ENCODE results near the gene BAZ1B. TPM values are rescaled to one million over a fixed set of nuclear protein-coding genes. Genes with fewer than 3 reads are reported as not detected.
A peak's percentile ranks its signal among the peaks of the same experiment; 100 is the strongest.

The BAZ1B gene
- total and polyA plus RNA-seq, 9 of the 15 experiments (the other 6 are each of a cell fraction or from before 2014, with no cell fraction given) = 15.0 to 134 (median 79.5) TPM

GRCh38 chr7:73427902-73428787, 93.9 kb downstream of the BAZ1B start (continued):
- TF ChIP-seq BRF2 (IDR thresholded peaks at IDR 0.05; ENCODE audit: borderline replicate concordance, insufficient read depth, insufficient read length) = no peak
- TF ChIP-seq LARP7 (IDR thresholded peaks at IDR 0.05) = peak; percentile 27; the same call in 1 of the 2 replicates
- peak; percentile 14 to 52 (median 14); a peak in 2 of 6 replicates for TF ChIP-seq CTCF (IDR thresholded peaks at IDR 0.05 in 2 of 3, conservative IDR thresholded peaks at IDR 0.05 in 1 of 3; ENCODE audit: insufficient read depth in 2 of 3, low read depth in 1 of 3, low read length in 3 of 3)
- TF ChIP-seq ZNF507 (tag; conservative IDR thresholded peaks at IDR 0.05) = no peak
- TF ChIP-seq TRIM24 (IDR thresholded peaks at IDR 0.05) = 0 out of 4 replicates have a peak, but pooled peaks of 1 of the 2 experiments have one; percentile 34
- peak in 1 of 2 experiments; percentile 22; a peak in 1 of 4 replicates for TF ChIP-seq HDAC1 (IDR thresholded peaks at IDR 0.05)
- no peak for TF ChIP-seq ZMIZ1 (IDR thresholded peaks at IDR 0.05; ENCODE audit: low read depth in 2 of 2, low read length in 2 of 2)
- TF ChIP-seq OTX1 (CRISPR knock-in tag; IDR thresholded peaks at IDR 0.05) = peak; percentile 58
- no peak for TF ChIP-seq ELF2 (CRISPR knock-in tag; IDR thresholded peaks at IDR 0.05)
- TF ChIP-seq CBX2 (IDR thresholded peaks at IDR 0.05; ENCODE audit: insufficient read depth, low read length, poor library complexity, severe bottlenecking) = no peak
- TF ChIP-seq KLF16 (IDR thresholded peaks at IDR 0.05) = no peak
- no peak for TF ChIP-seq SMAD1 (IDR thresholded peaks at IDR 0.05; ENCODE audit: low read depth, low read length, partially characterized antibody)
- 0 out of 4 replicates have a peak, but pooled peaks of 1 of the 2 experiments have one; percentile 36 for TF ChIP-seq MLLT1 (IDR thresholded peaks at IDR 0.05)
- TF ChIP-seq EGR1 (conservative IDR thresholded peaks at IDR 0.05) = 0 out of 2 replicates have a peak, but pooled peaks have one; percentile 3
- no peak for TF ChIP-seq GTF2F1 (IDR thresholded peaks at IDR 0.05; ENCODE audit: low read depth, low read length)
